ENCODE measurements around the gene DOCK10.

DOCK10 gene

DNA sequence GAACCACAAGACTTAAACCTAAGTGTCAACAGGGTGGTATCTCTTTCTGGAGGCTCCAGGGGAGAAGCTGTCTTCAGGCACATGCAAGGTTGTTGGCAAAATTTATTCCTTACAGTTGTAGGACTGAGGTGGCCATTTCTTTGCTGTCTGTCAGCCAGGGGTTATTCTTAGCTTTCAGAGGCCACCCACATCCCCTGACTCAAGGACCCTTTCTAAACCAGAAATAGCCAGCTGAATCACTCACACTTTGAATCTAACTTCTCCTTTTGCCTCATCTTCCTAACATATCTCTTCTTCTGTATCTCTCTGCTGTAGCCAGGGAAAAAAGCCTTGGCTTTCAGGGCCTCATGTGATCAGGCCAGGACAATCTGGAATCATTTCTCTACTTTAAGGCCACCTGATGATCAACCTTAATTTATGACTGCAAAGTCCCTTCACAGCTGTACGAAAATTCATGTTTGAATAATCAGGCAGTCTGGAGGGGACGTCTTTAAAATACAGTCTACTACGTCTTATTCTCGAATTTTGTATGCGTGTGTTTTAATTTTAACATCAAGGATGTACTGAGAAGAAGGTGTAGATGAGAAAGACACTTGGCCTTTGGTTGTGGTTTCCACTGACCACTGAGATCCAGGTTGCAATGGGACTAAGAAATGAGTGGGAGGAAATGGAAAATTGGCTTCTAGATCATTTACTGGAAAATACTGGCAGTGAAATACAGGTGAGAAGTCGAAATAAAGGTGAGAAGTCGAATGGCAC lies 90.4 kb downstream of the DOCK10 start:
- Histone ChIP-seq H2BK5ac (ENCODE audit: low read length) (no peak overlapping the region), H2AFZ (ENCODE audit: low read length) (no peak overlapping the region), H3K4ac (ENCODE audit: low read length) (no peak overlapping the region), H3K18ac (ENCODE audit: low read length) (no peak overlapping the region), H3K9me3 (replicated peaks in 1 of 2; ENCODE audit: control insufficient read depth in 2 of 2, insufficient read depth in 1 of 2, low read depth in 1 of 2, low read length in 2 of 2) (no peaks in the 10 kb centered on the region), H3K4me3 (ENCODE audit: low read length in 2 of 2) (no peak overlapping the region), H3K23ac (ENCODE audit: low read depth, low read length, poor library complexity) (no peak overlapping the region), H3K27ac (replicated peaks; ENCODE audit: low read length) (no peak overlapping the region), H3K4me2 (ENCODE audit: insufficient read depth, low read length, poor library complexity, severe bottlenecking) (no peak overlapping the region), H3K36me3 (replicated peaks in 1 of 2; ENCODE audit: control insufficient read depth in 2 of 2, insufficient read depth in 2 of 2, low read length in 2 of 2) (no peaks in the 10 kb centered on the region), H3K79me1 (ENCODE audit: low read depth, low read length) (no peaks in the 10 kb centered on the region), H3K4me1 (ENCODE audit: control insufficient read depth in 2 of 2, insufficient read depth in 1 of 2, low read depth in 1 of 2, low read length in 2 of 2) (peaks cover under 1% of the 10 kb centered on the region in 2 donors), H3K27me3 (ENCODE audit: control insufficient read depth in 3 of 3, insufficient read depth in 3 of 3, low read depth in 1 of 3, low read length in 3 of 3) (no peaks in the 10 kb centered on the region), H2AK5ac (ENCODE audit: low read depth, low read length) (no peak overlapping the region), H2BK12ac (ENCODE audit: low read length) (no peak overlapping the region), H4K91ac (ENCODE audit: low read depth, low read length, poor library complexity) (no peak overlapping the region), H3K14ac (ENCODE audit: low read length) (no peak overlapping the region), H2BK15ac (ENCODE audit: low read length) (no peak overlapping the region), H2BK120ac (ENCODE audit: low read depth, low read length) (no peak overlapping the region), H4K8ac (ENCODE audit: low read depth, low read length) (no peak overlapping the region), H3K9ac (ENCODE audit: low read depth, low read length, poor library complexity) (no peak overlapping the region)
- no peak for DNase-seq (ENCODE audit: low spot score)
- no CpG with 5 or more reads among the region's 7 CpGs for WGBS, 2 donors (ENCODE audit: extremely low coverage in 2 of 2, insufficient read length in 2 of 2, insufficient replicate concordance in 1 of 2)

- Histone ChIP-seq H2BK12ac (ENCODE audit: low read length) (no peak overlapping the region), H3K23ac (ENCODE audit: low read depth, low read length, poor library complexity) (no peak overlapping the region), H2AK5ac (ENCODE audit: low read depth, low read length) (no peak overlapping the region), H3K27ac (replicated peaks; ENCODE audit: low read length) (no peak overlapping the region), H3K79me1 (ENCODE audit: low read depth, low read length) (no peaks in the 10 kb centered on the region), H2BK15ac (ENCODE audit: low read length) (no peak overlapping the region), H3K18ac (ENCODE audit: low read length) (no peak overlapping the region), H4K91ac (ENCODE audit: low read depth, low read length, poor library complexity) (no peak overlapping the region), H2BK120ac (ENCODE audit: low read depth, low read length) (no peak overlapping the region), H3K9ac (ENCODE audit: low read depth, low read length, poor library complexity) (no peak overlapping the region), H3K4me3 (ENCODE audit: low read length in 2 of 2) (no peak overlapping the region), H3K4ac (ENCODE audit: low read length) (no peak overlapping the region), H3K4me2 (ENCODE audit: insufficient read depth, low read length, poor library complexity, severe bottlenecking) (no peak overlapping the region), H3K36me3 (replicated peaks in 1 of 2; ENCODE audit: control insufficient read depth in 2 of 2, insufficient read depth in 2 of 2, low read length in 2 of 2) (no peaks in the 10 kb centered on the region), H3K14ac (ENCODE audit: low read length) (no peak overlapping the region), H3K9me3 (replicated peaks in 1 of 2; ENCODE audit: control insufficient read depth in 2 of 2, insufficient read depth in 1 of 2, low read depth in 1 of 2, low read length in 2 of 2) (no peaks in the 10 kb centered on the region), H2BK5ac (ENCODE audit: low read length) (no peak overlapping the region), H4K8ac (ENCODE audit: low read depth, low read length) (no peak overlapping the region), H2AFZ (ENCODE audit: low read length) (no peak overlapping the region), H3K27me3 (ENCODE audit: control insufficient read depth in 3 of 3, insufficient read depth in 3 of 3, low read depth in 1 of 3, low read length in 3 of 3) (no peaks in the 10 kb centered on the region), H3K4me1 (ENCODE audit: control insufficient read depth in 2 of 2, insufficient read depth in 1 of 2, low read depth in 1 of 2, low read length in 2 of 2) (peaks cover 0 to 2% of the 10 kb centered on the region in 2 donors)
- no peak for DNase-seq (ENCODE audit: low spot score)
- no CpG with 5 or more reads among the region's 4 CpGs for whole genome bisulfite sequencing, 2 donors (ENCODE audit: extremely low coverage in 2 of 2, insufficient read length in 2 of 2, insufficient replicate concordance in 1 of 2)
Observed at GRCh38 chr2:224948859-224949258, 93.4 kb downstream of the DOCK10 start.

GRCh38 chr2:224948005-224948404 lies 94.3 kb downstream of the DOCK10 start:
- H3K36me3 ChIP-seq (replicated peaks in 1 of 2; ENCODE audit: control insufficient read depth in 2 of 2, insufficient read depth in 2 of 2, low read length in 2 of 2), result no peaks in the 10 kb centered on the region
- H3K27ac ChIP-seq (replicated peaks; ENCODE audit: low read length), result no peak overlapping the region
- no peak overlapping the region for H2BK120ac ChIP-seq (ENCODE audit: low read depth, low read length)
- H3K27me3 ChIP-seq (ENCODE audit: control insufficient read depth in 3 of 3, insufficient read depth in 3 of 3, low read depth in 1 of 3, low read length in 3 of 3), result no peaks in the 10 kb centered on the region
- H2BK5ac ChIP-seq (ENCODE audit: low read length), result no peak overlapping the region
- H3K4ac ChIP-seq (ENCODE audit: low read length), result no peak overlapping the region
- no peak overlapping the region for H3K18ac ChIP-seq (ENCODE audit: low read length)
- no peaks in the 10 kb centered on the region for H3K79me1 ChIP-seq (ENCODE audit: low read depth, low read length)
- no peak overlapping the region for H3K9ac ChIP-seq (ENCODE audit: low read depth, low read length, poor library complexity)
- no peak overlapping the region for H3K4me2 ChIP-seq (ENCODE audit: insufficient read depth, low read length, poor library complexity, severe bottlenecking)
- no peak overlapping the region for H2AK5ac ChIP-seq (ENCODE audit: low read depth, low read length)
- H2AFZ ChIP-seq (ENCODE audit: low read length), result no peak overlapping the region
- no peaks in the 10 kb centered on the region for H3K9me3 ChIP-seq (replicated peaks in 1 of 2; ENCODE audit: control insufficient read depth in 2 of 2, insufficient read depth in 1 of 2, low read depth in 1 of 2, low read length in 2 of 2)
- H3K23ac ChIP-seq (ENCODE audit: low read depth, low read length, poor library complexity), result no peak overlapping the region
- H3K14ac ChIP-seq (ENCODE audit: low read length), result no peak overlapping the region
- no peak overlapping the region for H4K8ac ChIP-seq (ENCODE audit: low read depth, low read length)
- H2BK12ac ChIP-seq (ENCODE audit: low read length), result no peak overlapping the region
- peaks cover 0 to 2% of the 10 kb centered on the region in 2 donors for H3K4me1 ChIP-seq (ENCODE audit: control insufficient read depth in 2 of 2, insufficient read depth in 1 of 2, low read depth in 1 of 2, low read length in 2 of 2)
- H2BK15ac ChIP-seq (ENCODE audit: low read length), result no peak overlapping the region
- no peak overlapping the region for H4K91ac ChIP-seq (ENCODE audit: low read depth, low read length, poor library complexity)
- DNase-seq (ENCODE audit: low spot score), result no peak
- H3K4me3 ChIP-seq (ENCODE audit: low read length in 2 of 2), result no peak overlapping the region

DNA sequence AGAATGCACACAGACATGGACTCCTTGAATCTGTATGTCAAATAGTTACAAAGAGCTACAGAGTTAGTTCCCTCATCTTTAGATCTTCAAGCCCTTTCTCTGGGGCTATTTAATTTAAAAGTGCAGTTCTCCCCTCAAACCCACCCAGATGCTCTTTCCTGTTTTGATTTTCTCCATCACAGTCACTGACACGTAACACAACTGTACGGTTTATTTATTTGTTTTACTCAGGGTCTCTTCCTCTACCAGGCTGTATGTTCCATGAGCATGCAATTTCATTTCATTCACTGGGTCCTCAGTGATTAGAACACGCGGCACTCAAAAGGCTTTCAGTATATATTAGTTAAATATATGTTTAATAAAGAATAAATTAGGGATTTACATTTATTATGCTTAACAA lies 94.7 kb downstream of the DOCK10 start:
- no peak overlapping the region for H2BK120ac ChIP-seq (ENCODE audit: low read depth, low read length)
- H3K27me3 ChIP-seq (ENCODE audit: control insufficient read depth in 3 of 3, insufficient read depth in 3 of 3, low read depth in 1 of 3, low read length in 3 of 3), result no peaks in the 10 kb centered on the region
- no peak overlapping the region for H3K9ac ChIP-seq (ENCODE audit: low read depth, low read length, poor library complexity)
- H3K4ac ChIP-seq (ENCODE audit: low read length), result no peak overlapping the region
- H3K4me3 ChIP-seq (ENCODE audit: low read length in 2 of 2), result no peak overlapping the region
- H2BK12ac ChIP-seq (ENCODE audit: low read length), result no peak overlapping the region
- H3K14ac ChIP-seq (ENCODE audit: low read length), result no peak overlapping the region
- H2AK5ac ChIP-seq (ENCODE audit: low read depth, low read length), result no peak overlapping the region
- no peak overlapping the region for H3K4me2 ChIP-seq (ENCODE audit: insufficient read depth, low read length, poor library complexity, severe bottlenecking)
- no peak overlapping the region for H2BK5ac ChIP-seq (ENCODE audit: low read length)
- WGBS, 2 donors (ENCODE audit: extremely low coverage in 2 of 2, insufficient read length in 2 of 2, insufficient replicate concordance in 1 of 2), result no CpG with 5 or more reads among the region's 4 CpGs
- no peak overlapping the region for H4K91ac ChIP-seq (ENCODE audit: low read depth, low read length, poor library complexity)
- H3K23ac ChIP-seq (ENCODE audit: low read depth, low read length, poor library complexity), result no peak overlapping the region
- H2AFZ ChIP-seq (ENCODE audit: low read length), result no peak overlapping the region
- no peak for DNase-seq (ENCODE audit: low spot score)
- H2BK15ac ChIP-seq (ENCODE audit: low read length), result no peak overlapping the region
- H3K36me3 ChIP-seq (replicated peaks in 1 of 2; ENCODE audit: control insufficient read depth in 2 of 2, insufficient read depth in 2 of 2, low read length in 2 of 2), result no peaks in the 10 kb centered on the region
- H3K4me1 ChIP-seq (ENCODE audit: control insufficient read depth in 2 of 2, insufficient read depth in 1 of 2, low read depth in 1 of 2, low read length in 2 of 2), result peaks cover 0 to 2% of the 10 kb centered on the region in 2 donors
- no peak overlapping the region for H3K27ac ChIP-seq (replicated peaks; ENCODE audit: low read length)
- no peak overlapping the region for H4K8ac ChIP-seq (ENCODE audit: low read depth, low read length)
- no peaks in the 10 kb centered on the region for H3K9me3 ChIP-seq (replicated peaks in 1 of 2; ENCODE audit: control insufficient read depth in 2 of 2, insufficient read depth in 1 of 2, low read depth in 1 of 2, low read length in 2 of 2)
- H3K18ac ChIP-seq (ENCODE audit: low read length), result no peak overlapping the region
- no peaks in the 10 kb centered on the region for H3K79me1 ChIP-seq (ENCODE audit: low read depth, low read length)

All from neuronal stem cell (in vitro differentiated cells).